HG02840 (cell line): ENCODE results near the gene LRRN2.
"Not testable (repeated sequence)": the region's sequence is repeated elsewhere in the genome, so short reads cannot be mapped to it uniquely, and the experiment has no call there.

Experiments
- ATAC-seq: cut with Tn5 transposase; IDR thresholded peaks from one replicate; pipeline ENCODE4 v1.9.1; 2021; ENCODE audit warnings: mild to moderate bottlenecking, moderate library complexity, moderate number of reproducible peaks; ENCODE audit not compliant: unreplicated experiment, low FRiP score

The LRRN2 gene

DNA sequence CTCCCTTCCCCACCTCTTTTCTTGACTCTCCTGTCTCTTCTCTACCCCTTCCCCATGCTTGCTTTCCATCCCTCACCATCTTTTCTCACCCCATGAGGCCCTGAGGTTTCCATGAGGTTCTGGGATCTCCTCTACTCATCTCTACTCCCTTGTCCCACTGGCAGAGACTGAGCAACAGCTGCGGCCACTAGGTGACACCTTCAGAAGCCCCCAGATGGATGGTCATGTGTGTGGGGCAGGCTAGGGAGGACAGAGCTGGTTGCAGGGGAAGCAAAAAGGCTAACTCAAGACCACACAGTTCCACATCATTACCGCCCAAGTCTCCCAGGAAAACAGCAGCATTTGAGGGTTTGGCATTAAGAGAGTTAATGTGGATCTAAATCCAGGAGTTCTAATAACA, 45.0 kb downstream of the LRRN2 start:
- no peak for ATAC-seq

DNA sequence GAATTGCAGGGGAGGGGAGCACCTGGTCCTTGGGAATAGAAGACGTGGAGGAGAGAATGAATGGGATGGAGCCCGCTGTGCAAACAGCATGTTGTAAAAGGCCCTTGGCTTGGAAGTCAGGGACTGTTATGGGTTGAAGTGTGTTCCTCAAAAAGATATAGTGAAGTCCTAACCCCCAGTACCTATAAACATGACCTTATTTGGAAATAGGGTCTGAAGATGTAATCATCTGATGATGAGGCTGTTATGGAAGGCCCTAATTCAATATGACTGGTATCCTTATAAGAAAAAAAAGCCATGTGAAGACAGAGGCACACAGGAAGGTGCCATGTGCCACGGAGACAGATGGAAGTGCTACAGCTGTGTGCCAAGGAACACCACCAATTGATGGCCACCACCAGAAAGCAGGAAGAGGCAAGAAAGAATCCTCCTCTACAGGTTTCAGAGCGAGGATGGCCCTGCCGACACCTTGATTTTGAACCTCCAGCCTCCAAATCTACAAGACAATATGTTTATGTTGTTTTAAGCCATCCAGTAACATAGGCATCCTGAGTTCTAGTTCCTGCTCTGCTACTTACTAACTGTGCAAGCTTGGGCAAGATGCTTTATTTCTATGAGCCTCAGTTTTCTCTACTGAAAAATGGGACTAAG, 51.2 kb downstream of the LRRN2 start:
- no peak for ATAC-seq

- no peak for ATAC-seq
These were observed 51.9 kb downstream of the LRRN2 start for GRCh38 chr1:204633665-204634064.

- no peak for ATAC-seq
These were observed 55.2 kb downstream of the LRRN2 start for GRCh38 chr1:204630132-204630905.

DNA sequence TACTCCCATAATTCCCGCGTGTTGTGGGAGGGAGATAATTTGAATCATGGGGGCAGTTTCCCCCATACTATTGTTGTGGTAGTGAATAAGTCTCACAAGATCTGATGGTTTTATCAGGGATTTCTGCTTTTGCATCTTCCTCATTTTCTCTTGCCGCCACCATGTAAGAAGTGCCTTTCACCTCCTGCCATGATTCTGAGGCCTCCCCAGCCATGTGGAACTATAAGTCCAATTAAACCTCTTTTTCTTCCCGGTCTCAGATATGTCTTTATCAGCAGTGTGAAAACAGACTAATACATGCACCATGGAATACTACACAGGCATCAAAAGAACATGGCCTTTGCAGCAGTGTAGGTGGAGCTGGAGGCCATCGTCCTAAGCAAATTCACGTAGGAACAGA, 56.1 kb downstream of the LRRN2 start:
- ATAC-seq, result not testable (repeated sequence)

DNA sequence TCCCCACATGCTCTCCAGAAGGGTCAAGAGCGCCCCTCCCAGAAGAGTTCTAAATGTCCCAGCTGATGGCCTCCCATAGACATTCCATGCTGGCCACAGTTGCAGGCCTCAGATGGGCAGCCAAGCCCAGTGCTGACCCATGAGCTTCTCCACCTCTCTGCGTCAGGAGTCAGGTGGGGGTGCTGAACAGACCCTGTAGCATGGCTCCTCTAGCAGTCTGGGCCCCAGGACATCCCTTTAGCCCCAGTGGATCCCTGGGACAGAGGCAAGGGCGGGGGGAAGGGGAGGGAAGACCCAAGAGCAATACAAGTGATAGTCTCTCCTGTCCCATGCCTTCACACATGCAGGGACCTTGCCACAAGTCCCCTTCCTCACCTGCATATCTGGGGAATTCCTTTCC, 56.7 kb downstream of the LRRN2 start:
- ATAC-seq, result no peak

- ATAC-seq, result no peak
These were observed 58.1 kb downstream of the LRRN2 start for GRCh38 chr1:204627436-204627835.

- ATAC-seq, result no peak
These were observed 59.2 kb downstream of the LRRN2 start for GRCh38 chr1:204626381-204626780.

- ATAC-seq, result no peak
These were observed 60.8 kb downstream of the LRRN2 start for GRCh38 chr1:204624631-204625216.

DNA sequence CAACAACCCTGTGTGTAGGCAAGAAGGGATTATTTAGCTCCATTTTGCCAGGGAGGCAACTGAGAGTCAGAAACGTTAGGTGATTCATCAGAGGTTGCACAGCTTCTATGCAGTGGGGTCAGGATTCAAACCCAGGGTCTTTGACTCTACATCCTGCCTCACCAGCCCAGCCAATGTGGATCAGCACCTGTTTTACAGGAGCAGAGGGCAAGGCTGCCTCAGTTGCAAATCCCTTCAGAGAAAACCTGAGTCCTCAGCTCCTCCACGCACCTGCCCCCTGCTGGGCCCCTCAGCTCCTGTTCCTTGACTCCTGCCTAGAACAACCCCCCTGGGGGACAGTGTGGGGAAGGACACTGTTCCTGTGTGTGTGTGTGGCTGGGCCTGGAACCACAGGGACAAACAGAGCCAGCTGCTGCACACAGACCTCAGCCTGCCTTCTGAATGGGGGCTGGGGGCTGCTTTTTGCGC, 61.6 kb downstream of the LRRN2 start:
- no peak for ATAC-seq

DNA sequence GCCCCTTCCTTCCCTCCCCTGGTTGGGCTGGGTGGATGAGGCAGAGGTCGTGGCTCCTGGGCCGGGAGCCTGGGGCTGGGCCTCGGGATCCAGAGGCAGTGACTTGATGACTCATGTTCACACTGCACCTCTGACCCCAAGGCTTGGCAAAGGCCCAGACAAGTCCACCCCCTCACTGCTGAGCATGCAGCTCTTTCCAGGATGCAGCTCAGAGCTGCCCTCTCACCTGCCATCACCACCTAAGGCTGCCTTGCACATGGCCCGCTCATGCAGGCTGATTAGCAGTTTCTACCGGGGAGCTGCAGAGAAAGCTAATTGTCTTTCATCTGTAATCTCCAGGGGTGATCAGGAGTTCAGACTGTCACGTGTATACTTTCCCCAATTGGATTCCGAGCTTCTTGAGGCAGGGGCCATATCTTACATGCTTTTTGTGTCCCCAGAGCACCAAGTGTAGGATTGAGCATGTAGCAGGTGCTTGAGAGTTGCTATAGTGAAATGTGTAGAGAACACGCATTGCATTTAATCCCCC, 62.1 kb downstream of the LRRN2 start:
- no peak for ATAC-seq

GRCh38 chr1:204621996-204622395, 63.5 kb downstream of the LRRN2 start:
- no peak for ATAC-seq

GRCh38 chr1:204621396-204621795, 64.1 kb downstream of the LRRN2 start:
- no peak for ATAC-seq

DNA sequence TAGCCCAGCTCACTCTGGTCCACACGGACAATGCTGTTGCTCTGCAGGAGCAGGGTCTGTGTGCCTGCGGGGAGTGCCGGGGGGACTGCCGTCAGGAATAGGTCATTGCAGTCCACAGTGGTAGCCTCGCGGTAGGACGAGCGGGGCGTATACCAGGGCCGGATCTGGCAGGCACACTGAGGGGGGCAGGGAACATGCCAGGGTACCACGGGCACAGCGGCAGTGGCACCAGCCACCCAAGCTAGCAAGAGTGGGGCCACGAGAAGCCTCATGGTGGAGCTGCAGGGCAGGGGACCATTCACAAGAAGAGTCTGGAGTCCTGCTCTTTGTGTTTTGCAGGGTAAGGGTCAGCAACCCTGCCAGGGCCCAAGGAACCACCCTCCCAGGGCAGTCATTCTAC, 65.8 kb downstream of the LRRN2 start:
- ATAC-seq, result no peak

- ATAC-seq, result no peak
These were observed 67.3 kb downstream of the LRRN2 start for GRCh38 chr1:204618148-204618760.

DNA sequence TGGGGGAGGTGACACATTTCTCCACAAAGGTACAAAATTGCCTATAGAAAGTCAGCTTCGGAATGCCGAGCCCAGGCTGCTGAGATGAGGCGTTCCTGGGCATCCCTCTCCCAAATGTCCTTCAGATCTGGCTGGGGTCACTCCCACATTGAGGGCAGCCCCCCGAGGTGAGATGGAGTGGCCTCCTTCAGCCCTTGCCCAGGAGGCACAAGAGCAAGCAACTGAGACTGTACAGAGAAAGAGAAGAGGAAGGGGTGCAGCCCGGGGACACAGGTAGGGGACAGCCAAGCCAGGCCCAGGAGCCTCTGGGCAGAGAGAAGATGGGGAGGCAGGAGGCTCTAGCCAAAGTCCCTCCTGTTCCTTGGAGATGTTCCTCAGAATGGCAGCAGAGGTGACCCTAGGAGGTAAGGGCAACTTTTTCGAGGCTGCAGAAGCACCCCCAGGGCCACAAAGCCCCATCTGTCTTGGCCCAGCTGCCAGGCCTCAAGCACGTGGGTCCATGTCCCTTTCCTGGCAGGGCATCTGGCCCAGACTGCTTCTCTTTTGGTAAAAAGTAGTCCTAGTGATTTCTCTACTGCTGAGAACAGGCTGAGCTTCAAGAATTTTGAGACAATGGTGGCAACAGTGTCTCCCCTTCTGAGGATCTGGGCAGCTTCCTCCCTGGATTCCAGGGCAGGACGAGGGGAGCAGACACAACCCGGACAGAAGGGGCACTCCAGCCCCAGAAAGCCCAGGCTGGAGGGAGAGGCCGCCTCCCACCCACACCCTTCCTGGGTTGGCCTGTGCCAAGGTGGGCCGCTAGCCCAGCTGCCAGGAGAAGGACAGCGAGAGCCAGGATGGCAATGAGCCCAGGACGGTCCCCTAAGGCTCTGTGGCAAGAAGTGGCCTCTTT, 68.0 kb downstream of the LRRN2 start:
- no peak for ATAC-seq

DNA sequence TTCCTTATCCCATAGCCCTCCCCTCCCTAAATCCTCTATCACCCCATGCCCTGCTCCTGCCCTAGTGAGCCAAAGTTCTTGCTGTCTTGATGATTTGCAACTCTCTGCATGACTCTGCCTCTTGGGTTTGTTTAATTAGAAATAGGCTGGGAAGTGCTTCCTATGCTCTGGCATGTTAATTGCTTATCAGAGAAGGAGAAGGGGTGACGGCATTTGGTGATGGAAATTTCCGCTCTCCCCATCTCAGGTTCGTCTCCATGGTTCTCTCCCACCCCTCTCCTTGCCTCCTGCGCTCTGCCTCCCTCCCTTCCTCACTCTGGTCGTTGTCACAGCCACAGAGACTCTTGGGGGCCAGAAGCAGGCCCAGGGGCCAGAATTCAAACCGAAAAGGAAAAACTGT, 68.9 kb downstream of the LRRN2 start:
- ATAC-seq, result no peak

DNA sequence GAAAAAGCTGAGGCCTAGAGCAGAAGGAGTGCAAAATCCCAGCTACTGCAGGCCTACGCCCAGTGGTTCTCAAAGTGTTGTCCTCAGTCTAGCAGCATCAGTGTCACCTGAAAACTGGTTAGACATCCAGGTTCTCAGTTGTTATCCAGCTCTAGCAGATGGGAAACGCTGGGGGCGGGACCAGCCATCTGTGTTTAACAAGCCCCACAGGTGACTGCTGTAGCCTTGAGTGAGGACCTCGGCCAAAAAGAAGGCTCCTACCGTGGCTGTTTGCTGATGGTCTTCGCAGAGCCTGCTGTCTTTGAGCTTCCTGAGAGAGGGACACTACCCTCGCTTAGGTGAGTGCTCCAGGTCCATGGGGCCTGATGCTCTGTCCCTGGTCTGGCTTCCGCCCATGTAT, 69.7 kb downstream of the LRRN2 start:
- ATAC-seq, result no peak

DNA sequence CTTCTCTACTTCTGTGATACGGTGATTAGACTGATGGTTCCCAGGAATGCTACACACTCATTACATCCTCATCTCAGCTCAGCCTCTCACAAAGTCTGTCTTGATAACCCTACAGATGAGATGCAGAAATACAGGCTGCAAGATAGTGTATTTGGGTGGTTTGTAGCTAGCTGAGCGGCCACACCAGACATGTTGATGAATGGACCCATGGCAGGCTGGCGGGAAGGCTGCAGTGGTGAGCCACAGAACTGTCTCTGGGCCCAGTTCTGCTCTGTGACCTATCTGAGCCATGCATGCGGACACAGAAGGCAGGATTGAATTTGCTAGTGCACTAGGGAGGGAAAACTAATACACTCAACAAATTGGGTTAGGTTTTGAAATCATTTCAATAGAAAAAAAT, 71.9 kb downstream of the LRRN2 start:
- ATAC-seq, result no peak

DNA sequence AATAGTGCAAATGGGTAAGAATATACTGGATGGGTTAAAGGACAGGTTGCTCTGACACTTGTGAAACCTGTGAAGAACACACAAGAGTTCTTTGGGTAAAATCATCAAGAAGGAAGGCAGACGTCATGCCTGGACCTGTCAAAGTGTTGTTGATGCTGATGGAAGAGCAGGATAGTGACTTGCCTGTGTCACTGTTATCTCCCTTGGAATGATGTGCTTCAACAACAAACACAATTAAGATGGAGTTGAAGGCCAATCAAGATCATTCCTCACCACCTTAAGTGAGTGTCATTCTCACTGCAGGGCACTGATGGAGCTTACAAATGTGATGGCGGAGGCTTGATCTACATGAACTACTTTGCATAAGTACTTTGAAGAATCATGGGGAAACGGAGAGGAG, 73.2 kb downstream of the LRRN2 start:
- no peak for ATAC-seq
